ENCODE measurements around the gene TGFB1.

GRCh38 chr19:41391618-41392017 lies 37.9 kb upstream of the TGFB1 start:
- TF ChIP-seq CTCF (IDR thresholded peaks at IDR 0.05; ENCODE audit: poor library complexity, severe bottlenecking) (no peak), RAD21 (conservative IDR thresholded peaks at IDR 0.05) (no peak), TAF1 (IDR thresholded peaks at IDR 0.05; ENCODE audit: low read depth) (no peak)

Measured in neural cell (in vitro differentiated cells).